GM11168 (cell line): Measurements from ENCODE around the gene EFNA2.
"Not testable (repeated sequence)": the region's sequence is repeated elsewhere in the genome, so short reads cannot be mapped to it uniquely, and the experiment has no call there.

Experiments used
- in situ Hi-C: fragments of 300-500 bp; cut with MboI; formaldehyde crosslinking; loops from one replicate; pipeline ENCODE4 v1.12.0; 2022; ENCODE audit warnings: low sequenced_read_pairs; ENCODE audit not compliant: unreplicated experiment

EFNA2 gene

DNA sequence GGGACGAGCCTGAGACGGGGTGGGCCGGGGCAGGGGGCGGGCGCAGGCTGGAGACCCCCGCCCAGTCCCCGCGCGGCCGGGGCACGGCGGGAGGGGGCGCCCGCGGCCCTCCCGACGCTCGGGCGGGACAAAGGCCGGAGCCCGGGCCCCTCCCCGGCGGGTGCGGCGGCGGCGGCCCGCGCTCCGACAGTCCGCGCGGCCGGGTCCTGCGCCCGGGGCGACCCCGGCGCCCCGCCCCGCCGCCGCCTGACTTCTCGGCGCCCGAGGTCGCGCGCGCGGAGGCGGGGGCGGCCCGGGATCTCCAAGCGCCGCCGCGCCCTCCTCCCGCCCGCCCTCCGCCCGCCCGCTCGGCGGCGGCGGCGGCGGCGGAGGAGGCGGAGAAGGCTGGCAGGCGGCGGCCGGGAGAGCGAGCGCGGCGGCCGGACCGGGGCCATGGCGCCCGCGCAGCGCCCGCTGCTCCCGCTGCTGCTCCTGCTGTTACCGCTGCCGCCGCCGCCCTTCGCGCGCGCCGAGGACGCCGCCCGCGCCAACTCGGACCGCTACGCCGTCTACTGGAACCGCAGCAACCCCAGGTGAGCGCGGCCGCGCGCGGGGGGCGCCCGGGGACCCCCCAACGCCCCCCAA lies at the start of gene EFNA2:
Gene EFNA2, plus strand, starts transcription at position 137 of the 624 bp plus-strand sequence. Its CDS starts 296 bp downstream, at position 433.
- in situ Hi-C loops = no loop called here

DNA sequence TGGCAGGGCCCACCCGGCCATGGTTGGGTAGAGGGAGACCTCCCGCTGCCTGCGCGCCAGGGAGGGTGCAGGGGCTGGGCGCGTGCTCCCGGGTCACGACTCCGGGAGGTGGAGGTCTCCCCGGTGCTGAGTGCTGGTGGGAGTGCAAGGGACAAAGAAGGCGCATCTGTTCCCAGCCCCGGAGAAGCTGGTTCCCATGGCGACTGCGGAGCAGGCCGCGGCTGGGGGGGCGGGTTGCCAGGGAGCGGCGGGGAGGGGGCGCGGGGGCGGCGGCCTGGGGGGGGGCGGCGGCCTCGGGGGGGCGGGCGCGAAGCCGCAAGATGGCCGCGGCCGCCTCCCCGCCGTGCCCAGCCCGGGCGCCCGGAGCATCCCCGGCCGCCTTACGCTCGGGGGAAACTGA lies 49.1 kb upstream of the EFNA2 start:
- in situ Hi-C loops = no loop called here

DNA sequence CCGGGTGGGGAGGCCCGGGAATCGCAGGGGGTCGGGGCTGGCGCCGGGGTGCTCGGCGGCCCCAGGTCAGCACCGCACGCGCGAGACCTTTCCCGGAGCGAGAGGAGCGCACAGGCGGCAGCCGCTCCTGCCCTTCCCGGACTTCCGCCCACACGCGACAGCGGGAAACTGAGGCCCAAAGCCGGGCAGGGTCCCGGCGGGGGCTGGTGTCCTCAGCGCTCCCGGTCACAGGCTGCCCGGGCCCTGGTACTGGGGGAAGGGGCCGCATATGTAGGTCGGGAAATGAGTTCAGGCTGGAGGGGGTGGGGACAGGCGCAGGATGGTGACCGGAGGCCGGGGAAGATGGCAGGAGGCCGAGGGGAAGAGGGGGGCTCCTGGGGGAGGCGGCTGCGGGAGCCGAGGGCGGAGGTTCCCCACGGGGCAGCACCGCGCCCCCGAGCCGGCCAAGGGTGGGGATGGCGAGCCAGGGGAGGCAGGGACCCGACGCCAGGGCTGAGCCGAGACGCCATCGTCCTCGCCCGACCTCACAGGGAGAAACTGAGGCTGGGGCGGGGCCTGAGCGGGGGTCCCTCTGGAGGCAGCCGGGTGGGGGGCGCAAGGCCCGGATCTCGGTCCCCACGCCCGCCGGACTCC lies 48.5 kb upstream of the EFNA2 start:
- in situ Hi-C loops = no loop called here

DNA sequence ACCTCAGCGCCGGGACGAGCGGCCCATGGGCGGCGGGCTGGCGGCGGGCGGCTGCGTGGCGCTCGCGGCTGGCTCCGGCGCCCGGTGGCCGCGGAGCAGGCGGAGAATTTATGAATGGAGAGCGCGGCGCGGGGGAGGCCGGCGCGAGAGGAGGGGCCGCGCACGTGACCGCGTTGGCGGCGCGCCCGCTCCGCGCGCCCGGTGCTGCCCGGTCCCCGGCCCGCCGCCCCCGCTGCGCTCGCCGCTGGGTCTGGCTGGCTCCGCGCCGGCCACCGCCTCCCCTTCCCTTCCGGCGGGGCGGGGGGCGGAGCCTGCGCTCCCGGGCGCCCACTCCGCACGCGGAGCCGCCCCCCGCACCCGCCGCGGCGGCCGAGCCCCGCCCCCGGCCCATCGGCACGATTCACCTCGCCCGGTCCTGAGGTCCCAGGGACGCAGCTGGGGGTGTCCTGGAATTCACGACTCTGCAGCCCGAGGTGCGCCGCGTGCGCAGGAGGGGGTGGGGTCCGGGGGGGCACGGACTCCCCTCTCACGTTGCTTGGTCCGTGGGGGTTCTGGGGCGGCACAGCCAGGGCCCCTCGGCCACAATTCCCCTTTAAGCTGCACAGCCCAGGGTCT lies 47.8 kb upstream of the EFNA2 start, which contains the start of gene CBARP:
Gene CBARP, minus strand, starts transcription at position 252 of the 615 bp plus-strand sequence. CDS start 1,905 bp downstream, outside the sequence.
- in situ Hi-C loops = no loop called here

DNA sequence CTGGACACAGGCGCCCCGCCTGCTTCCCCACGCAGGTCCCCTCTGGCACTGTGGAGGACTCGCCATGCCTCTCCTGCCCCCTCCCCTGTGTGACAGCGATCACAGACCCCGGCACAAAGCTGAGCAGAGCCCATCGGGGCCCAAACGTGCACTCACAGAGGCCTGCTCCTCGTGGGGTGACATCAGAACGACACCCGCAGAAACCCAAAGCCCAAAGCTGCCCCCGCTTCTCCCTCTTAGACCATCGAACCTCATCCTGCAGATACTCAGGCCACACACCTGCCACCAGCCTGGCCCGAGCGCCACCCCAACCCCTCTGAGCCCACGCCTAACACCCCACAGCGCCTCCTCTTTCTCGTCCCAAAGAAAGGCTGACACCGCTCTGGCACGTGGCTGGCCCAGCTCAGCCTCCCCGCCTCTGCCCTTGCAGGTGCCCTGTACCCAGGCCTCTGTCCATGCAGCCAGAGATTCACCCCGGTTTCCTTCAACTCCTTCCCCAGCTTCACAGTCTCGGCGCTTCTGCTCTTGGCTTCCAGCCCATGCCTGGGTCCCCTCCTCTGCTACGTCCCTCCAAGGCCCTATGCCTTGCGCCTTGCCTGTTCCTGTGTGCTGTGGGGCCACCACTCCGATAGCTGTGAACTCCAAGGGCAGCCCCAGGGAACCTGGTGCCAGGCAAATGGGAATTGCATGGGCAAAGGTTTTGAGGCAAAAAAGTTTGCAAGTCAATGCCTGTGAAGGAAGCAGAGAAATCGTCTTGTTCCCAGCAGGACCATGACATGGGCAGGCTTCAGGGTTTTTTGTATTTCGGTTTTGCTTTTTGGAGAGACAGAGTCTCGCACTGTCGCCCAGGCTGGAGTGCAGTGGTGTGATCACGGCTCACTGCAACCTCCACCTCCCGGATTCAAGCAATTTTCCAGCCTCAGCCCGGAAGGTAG lies 47.0 kb upstream of the EFNA2 start:
- in situ Hi-C loops = no loop called here

DNA sequence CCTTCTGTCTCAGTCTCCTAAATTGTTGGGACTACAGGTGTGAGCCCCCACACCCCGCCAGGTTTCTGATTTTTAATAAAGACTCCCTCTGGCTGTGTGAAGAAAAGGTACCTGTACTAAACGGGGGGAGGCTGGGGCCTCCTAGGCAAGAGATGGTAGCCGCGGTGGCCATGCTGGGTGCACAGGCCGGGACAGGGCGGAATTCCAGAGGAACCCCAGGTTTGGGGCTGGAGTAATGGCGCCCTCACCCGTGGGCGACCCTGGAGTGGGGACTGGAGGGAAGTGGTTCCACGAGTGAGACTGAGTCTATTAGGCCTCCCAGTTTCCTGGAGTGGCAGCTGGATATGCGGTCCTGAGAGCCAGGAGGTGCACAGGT lies 46.3 kb upstream of the EFNA2 start:
- in situ Hi-C loops = no loop called here

DNA sequence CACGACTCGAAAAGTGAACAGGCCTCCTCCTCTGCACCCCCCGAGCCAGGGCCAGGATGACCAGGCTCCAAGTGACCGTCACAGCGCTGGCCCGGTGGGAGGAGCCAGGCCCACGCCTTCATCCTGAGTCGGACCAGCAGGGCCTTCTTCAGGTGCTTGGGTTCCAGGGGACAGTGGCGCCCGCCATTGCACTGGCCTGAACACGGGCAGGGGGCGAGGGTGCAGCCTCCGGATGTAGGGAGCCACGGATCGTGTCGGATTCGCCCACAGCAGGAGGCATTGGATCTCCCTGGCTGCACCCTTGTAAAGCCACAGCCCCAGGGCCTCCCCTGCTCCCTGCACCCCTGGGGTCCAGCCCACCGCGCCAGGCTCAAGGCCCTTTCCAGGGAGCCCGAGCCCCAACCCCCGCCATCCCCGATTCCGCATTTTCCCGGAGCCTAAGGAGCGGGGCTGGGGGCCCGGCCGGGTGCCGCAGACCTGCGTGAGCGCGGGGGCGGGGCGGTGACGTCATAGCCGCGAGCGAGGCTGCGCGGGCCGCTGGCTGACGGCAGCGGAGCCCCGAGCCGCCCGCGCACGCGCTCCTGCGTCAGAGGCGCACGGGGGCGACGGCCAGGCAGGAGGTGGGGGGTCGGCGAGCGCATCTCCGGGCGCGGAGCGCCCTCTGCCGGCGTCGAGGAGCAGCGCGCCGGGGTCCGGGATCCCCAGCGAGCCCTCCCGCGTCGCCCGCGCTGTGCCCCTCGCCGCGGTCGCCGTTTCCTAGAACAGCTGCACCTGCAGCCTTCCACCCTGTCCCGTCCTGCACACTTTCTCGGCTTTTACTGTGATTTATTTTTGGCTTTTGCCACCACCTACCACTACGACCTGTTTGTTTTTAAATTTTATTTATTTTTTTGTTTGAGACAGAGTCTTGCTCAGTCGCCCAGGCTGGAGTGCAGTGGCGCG lies 45.6 kb upstream of the EFNA2 start:
- in situ Hi-C loops = no loop called here

DNA sequence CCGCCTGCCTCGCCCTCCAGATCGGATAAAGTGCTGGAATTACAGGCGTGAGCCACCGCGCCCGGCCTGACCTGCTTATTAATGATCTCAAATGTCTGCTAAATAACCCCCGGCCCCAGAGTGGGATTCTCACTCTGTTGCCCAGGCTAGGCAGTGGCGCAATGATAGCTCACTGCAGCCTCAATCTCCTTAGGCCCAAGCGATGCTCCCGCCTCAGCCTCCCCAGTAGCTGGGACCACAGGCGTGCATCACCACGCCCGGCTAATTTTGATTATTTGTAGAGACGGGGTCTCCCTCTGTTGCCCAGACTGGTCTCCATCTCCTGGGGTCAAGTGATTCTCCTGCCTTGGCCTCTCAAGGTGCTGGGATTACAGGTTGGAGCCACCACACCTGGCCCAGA lies 44.7 kb upstream of the EFNA2 start:
- in situ Hi-C loops = no loop called here

DNA sequence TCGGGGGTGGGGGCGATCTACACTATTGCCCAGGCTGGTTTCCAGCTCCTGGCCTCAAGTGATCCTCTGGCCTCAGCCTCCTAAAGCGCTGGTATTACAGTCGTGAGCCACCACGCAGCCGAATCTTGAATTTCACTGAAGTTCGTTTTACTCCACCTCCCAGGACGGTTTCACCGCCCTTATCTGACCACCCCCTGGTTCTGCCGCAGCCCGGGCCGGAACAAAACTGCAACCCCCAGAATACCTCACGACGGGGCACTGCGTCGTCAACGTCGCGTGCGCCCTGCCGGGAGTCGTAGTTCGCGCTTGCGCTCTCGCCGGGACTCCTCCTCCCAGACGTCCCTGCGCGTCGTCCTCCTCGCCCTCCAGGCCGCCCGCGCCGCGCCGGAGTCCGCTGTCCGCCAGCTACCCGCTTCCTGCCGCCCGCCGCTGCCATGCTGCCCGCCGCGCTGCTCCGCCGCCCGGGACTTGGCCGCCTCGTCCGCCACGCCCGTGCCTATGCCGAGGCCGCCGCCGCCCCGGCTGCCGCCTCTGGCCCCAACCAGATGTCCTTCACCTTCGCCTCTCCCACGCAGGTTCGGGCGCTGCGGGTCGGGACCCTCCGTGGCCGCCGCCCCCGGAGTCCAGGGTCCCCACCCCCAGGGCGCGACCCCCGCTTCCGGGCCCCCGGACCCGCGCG lies 44.1 kb upstream of the EFNA2 start, which contains the start of gene ATP5F1D:
Gene ATP5F1D, plus strand, starts transcription at position 335 of the 679 bp plus-strand sequence. Its CDS starts 100 bp downstream, at position 435.
- in situ Hi-C loops = no loop called here

DNA sequence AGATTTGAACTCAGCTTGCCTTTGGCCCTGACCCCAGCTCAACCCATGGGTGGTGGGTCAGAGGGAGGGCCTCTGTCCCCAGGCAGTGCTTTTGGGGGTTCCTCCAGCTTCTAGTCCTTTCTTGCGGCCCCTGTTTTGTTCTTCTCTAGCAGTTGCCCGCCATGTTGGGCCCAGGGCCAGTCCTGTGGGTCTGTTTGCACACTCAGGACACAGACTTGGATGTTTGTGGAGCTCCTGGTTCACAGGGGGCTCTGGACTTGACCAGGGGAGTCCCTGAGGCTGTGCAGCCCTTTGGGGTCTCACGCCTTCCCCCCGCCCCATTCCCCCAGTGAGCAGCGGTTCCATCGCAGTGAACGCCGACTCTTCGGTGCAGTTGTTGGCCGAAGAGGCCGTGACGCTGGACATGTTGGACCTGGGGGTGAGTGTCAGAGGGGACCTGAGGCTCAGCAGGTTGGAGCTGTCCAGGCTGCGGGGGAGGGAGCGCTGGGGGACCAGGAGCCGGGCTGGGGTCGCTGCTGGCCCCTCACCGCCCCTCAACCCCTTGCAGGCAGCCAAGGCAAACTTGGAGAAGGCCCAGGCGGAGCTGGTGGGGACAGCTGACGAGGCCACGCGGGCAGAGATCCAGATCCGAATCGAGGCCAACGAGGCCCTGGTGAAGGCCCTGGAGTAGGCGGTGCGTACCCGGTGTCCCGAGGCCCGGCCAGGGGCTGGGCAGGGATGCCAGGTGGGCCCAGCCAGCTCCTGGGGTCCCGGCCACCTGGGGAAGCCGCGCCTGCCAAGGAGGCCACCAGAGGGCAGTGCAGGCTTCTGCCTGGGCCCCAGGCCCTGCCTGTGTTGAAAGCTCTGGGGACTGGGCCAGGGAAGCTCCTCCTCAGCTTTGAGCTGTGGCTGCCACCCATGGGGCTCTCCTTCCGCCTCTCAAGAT lies 41.6 kb upstream of the EFNA2 start:
- in situ Hi-C loops = no loop called here

DNA sequence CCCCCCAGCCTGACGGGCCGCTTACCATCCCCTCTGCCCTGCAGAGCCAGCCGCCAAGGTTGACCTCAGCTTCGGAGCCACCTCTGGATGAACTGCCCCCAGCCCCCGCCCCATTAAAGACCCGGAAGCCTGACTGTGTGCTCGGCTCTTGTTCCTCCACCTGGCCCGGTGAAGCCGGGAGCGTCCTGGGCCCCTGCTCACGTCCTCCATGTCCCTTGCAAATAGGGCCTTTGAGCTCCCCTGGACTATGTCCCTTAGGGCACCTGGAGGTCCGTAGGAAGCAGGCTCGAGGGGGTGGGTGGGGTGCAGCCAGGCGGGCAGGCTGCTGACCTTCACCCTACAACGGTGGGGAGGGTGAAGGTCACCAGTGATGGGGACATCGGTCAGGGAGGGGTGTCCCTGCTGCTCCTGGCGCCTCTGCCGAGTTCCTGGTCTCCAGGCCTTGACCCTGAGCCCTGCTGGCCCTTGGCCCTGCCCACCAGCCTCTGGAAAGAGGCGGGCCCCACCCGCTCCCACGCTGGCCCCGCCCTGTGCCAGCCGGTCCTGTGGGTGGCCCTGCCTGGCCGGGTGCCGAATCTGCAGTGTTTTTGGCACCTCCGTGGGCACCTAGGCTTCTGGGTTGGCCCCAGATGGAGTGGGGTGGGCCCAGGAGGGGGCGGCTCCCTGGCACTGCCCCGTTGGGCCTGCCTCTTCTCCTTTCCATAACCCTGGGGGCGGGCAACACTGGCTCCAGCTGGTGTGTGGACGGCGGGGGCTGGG lies 40.8 kb upstream of the EFNA2 start:
- in situ Hi-C loops = no loop called here

DNA sequence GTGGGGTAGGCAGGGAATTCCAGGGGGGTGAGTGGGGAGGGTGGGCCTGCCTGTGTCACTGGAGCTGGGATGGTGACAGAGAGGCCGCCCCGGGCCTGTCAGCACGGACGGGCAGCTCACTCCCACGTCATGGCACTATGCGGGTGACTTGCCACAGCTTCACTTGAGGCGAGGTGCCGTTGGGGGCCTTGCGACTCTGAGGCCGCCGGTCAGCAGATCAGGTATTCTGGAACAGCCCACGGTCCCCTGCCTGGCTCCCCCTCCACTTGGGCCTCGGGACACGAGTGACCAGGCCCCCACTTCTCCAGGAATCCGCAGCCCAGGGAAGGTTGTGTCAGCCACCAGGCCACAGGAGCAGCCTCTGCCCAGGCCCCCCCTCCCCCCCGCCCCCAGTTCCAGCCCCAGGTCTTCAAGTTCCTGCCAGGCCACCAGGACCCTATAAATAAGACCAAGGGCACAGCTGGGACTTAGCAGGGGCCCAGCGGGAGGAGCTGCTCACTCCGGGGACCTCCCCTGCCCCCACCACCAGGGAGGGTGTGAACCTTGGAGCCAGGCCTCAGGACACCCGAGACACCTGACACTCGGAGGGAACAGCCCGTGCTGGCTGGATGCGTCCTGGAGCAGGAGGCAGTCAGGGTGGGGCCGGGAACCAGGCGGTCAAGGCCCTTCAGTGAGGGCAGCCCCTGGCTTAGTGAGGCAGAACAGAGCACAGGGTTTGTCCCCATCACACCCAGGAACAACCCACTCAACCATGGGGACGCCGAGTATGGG lies 40.0 kb upstream of the EFNA2 start:
- in situ Hi-C loops = no loop called here

DNA sequence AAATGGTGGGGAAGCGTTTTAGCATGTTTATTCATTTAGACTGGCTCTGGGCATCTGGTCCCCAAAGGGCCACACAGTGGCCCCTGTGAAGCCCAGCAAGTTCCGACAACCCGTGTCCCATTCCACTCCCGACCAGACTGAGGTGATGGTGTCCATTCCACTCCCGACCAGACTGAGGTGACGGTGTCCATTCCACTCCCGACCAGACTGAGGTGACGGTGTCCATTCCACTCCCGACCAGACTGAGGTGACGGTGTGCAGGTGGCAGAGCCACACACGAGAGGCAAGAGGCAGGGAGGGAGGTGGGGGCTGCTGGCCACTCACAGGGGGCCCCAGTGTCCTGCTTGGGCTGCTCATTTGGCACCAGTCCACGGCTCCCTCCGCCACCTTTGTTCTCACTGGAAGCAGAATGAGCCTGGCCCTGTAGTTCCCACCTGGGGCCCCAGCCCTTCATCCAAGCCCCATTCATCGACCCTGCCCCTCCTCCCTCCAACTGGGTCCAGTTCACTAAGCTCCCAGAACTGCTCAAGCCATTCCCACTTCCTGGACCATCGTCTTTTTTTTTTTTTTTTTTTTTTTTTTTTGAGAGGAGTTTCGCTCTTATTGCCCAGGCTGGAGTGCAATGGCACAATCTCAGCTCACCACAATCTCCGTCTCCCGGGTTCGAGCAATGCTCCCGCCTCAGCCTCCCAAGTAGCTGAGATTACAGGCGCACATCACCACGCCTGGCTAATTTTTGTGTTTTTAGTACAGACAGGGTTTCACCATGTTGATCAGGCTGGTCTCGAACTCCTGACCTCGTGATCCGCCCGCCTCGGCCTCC lies 39.2 kb upstream of the EFNA2 start:
- in situ Hi-C loops = not testable (repeated sequence)

DNA sequence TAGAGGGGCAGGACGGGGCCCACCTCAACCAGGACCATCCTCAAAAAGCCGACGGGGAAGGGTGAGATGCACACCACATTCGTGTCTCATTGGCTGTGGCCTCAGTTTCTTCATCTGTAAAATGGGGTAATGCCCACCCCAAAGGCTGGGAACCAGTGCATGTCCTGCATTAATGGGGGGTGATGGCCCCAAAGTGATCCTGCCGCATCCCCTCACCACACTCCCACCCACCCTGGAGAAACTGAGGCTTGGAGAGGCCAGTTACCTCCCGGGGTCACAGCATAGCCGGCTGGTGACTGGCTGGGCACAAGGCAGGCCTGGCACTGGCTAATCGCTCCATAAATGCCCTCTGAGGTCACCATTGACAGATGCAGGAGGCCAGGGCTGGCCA lies 37.9 kb upstream of the EFNA2 start:
- in situ Hi-C loops = no loop called here

DNA sequence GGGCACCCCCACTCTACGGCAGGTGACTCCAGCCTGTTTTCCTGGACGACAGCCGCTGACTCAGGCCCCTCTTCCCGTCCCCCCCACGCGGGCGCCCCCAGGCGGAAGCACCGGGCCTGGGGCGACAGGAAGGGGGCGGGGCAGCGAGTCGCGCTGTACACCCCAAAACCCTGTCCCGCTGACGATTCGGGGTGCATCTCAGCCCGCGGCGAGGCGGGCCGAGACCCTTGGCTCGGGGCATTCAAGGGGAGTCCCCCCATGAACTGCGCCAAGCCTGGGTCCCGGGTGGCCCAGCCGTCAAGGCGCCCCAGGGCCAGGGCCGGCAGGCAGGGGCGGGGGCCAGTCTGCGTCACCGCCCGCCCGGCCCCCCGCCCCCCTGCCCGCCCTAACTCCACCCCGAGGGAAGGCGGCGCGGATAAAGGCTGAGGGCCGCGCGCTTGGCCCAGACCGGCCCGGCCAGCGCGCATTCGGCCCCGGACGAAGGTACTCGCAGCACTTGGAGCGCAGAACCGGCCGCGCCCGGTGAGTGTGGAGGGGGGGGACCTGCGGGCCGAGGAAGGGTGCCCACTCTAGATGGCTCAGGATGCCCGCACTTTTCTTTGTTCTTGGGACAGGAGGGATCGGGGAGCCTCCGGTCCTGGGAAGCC lies 37.4 kb upstream of the EFNA2 start, which contains the start of gene MIDN:
Gene MIDN, plus strand, starts transcription at position 445 of the 647 bp plus-strand sequence. CDS start 1,714 bp downstream, outside the sequence.
- in situ Hi-C loops = no loop called here
